A549 (cell line): Measurements from ENCODE around the gene CEBPE.

Experiments
- BHLHE40 ChIP-seq: IDR thresholded peaks from 2 replicates; pipeline ENCODE4 v1.6.1; 2012; ENCODE audit warnings: low read depth, low read length, inconsistent platforms
- CEBPB ChIP-seq, 2 experiments: fragments of >200 bp in 1 of 2; sonication (Bioruptor Twin) in 1 of 2; formaldehyde crosslinking in 1 of 2; IDR thresholded peaks; 2 replicates each; pipeline ENCODE4 v1.6.1; 2012 to 2016
- CHD2 ChIP-seq: fragments of 150-350 bp; IDR thresholded peaks from 2 replicates; pipeline ENCODE4 v1.6.1; 2014; ENCODE audit warnings: low read length; ENCODE audit not compliant: partially characterized antibody
- HOXA7 ChIP-seq: fragments of 250-450 bp; sonication (Bioruptor Pico); IDR thresholded peaks from 2 replicates; pipeline ENCODE4 v1.5.0; 2020; ENCODE audit warnings: mild to moderate bottlenecking, moderate library complexity
- HOXB13 ChIP-seq: fragments of 250-450 bp; sonication (Bioruptor Pico); IDR thresholded peaks from 2 replicates; pipeline ENCODE4 v1.5.0; 2020; ENCODE audit warnings: low read depth, mild to moderate bottlenecking, moderate library complexity
- PBX3 ChIP-seq: IDR thresholded peaks from 2 replicates; pipeline ENCODE4 v1.6.1; 2012
- POLR2A ChIP-seq: IDR thresholded peaks from 2 replicates; pipeline ENCODE4 v1.6.1; 2012; ENCODE audit warnings: mild to moderate bottlenecking, low read length
- POLR2AphosphoS2 ChIP-seq: conservative IDR thresholded peaks from 2 replicates; pipeline ENCODE4 v1.6.1; 2012; ENCODE audit warnings: low read length, improper control_type of control experiment, inconsistent platforms
- RAD21 ChIP-seq, 2 experiments: fragments of >200 bp in 1 of 2; sonication (Bioruptor Twin) in 1 of 2; formaldehyde crosslinking in 1 of 2; IDR thresholded peaks in 1 of 2; conservative IDR thresholded peaks in 1 of 2; 2 replicates in 1 of 2; 3 replicates in 1 of 2; pipeline ENCODE4 v1.6.1; 2012 to 2018; ENCODE audit warnings: inconsistent platforms in 1 of 2
- RCOR1 ChIP-seq: fragments of 150-350 bp; IDR thresholded peaks from 2 replicates; pipeline ENCODE4 v1.6.1; 2014; ENCODE audit warnings: antibody characterized with exemption, low read length, low read depth
- RFX5 ChIP-seq: fragments of 450-650 bp; IDR thresholded peaks from 2 replicates; pipeline ENCODE4 v1.7.1; 2014; ENCODE audit warnings: antibody characterized with exemption, mild to moderate bottlenecking, moderate library complexity
- SMC3 ChIP-seq: fragments of >200 bp; sonication (Bioruptor Twin); formaldehyde crosslinking; IDR thresholded peaks from 3 replicates; pipeline ENCODE4 v1.6.1; 2018; ENCODE audit warnings: inconsistent platforms
- TP53 ChIP-seq: fragments of 250-450 bp; sonication (Bioruptor Pico); IDR thresholded peaks from 2 replicates; pipeline ENCODE4 v1.5.0; 2021; ENCODE audit warnings: mild to moderate bottlenecking, moderate library complexity
- TF ChIP-seq, protein P1 (sequence below): fragments of >200 bp; sonication (Bioruptor Twin); formaldehyde crosslinking; IDR thresholded peaks from 3 replicates; pipeline ENCODE4 v1.5.1; 2016

DNA sequence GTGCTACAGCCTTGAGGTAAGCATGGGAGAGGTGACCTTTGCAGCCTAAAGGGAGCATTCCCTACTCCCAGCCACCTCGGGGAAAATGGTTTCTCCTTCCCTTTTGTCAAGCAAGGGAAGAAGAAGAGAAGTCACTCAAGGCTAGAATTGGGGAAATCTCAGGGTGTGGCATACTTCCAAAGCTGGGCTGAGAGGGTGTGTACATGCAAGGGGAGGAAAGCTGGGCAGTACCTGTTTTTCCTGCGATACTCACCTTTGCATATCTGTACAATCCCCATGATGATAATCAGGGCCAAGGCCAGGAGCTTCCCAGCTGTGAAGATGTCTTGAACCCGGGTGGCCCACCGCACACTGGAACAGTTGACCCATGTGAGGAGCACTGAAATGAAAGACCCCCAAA is 23.8 kb upstream of the CEBPE start:
- TF ChIP-seq PBX3 (no peak), CEBPB (IDR thresholded peaks at IDR 0.05) (no peak), BHLHE40 (no peak), POLR2AphosphoS2 (no peak), HOXA7 (CRISPR knock-in tag) (no peak), RCOR1 (no peak), RAD21 (conservative IDR thresholded peaks at IDR 0.05 in 1 of 2, IDR thresholded peaks at IDR 0.05 in 1 of 2) (no peak), SMC3 (no peak), POLR2A (no peak), HOXB13 (CRISPR knock-in tag) (no peak), TP53 (no peak), RFX5 (no peak), CHD2 (no peak)
- TF ChIP-seq, protein P1, sequence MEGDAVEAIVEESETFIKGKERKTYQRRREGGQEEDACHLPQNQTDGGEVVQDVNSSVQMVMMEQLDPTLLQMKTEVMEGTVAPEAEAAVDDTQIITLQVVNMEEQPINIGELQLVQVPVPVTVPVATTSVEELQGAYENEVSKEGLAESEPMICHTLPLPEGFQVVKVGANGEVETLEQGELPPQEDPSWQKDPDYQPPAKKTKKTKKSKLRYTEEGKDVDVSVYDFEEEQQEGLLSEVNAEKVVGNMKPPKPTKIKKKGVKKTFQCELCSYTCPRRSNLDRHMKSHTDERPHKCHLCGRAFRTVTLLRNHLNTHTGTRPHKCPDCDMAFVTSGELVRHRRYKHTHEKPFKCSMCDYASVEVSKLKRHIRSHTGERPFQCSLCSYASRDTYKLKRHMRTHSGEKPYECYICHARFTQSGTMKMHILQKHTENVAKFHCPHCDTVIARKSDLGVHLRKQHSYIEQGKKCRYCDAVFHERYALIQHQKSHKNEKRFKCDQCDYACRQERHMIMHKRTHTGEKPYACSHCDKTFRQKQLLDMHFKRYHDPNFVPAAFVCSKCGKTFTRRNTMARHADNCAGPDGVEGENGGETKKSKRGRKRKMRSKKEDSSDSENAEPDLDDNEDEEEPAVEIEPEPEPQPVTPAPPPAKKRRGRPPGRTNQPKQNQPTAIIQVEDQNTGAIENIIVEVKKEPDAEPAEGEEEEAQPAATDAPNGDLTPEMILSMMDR: no peak
